GM19328 (cell line): Measurements from ENCODE around the gene GADD45GIP1.
"Not testable (repeated sequence)": the region's sequence is repeated elsewhere in the genome, so short reads cannot be mapped to it uniquely, and the experiment has no call there.

ENCODE experiments used
- ATAC-seq: cut with Tn5 transposase; IDR thresholded peaks from one replicate; pipeline ENCODE4 v1.9.1; 2021; ENCODE audit warnings: mild to moderate bottlenecking, moderate library complexity; ENCODE audit not compliant: unreplicated experiment

GADD45GIP1 gene

GRCh38 chr19:12990431-12990830 is 33.4 kb upstream of the GADD45GIP1 start:
- no peak for ATAC-seq

GRCh38 chr19:12987781-12988180 is 30.8 kb upstream of the GADD45GIP1 start:
- no peak for ATAC-seq

- ATAC-seq: no peak
Measured at GRCh38 chr19:12987190-12987589, 30.2 kb upstream of the GADD45GIP1 start.

- no peak for ATAC-seq
Measured at GRCh38 chr19:12986726-12987125, 29.7 kb upstream of the GADD45GIP1 start.

GRCh38 chr19:12985049-12985776 is 28.2 kb upstream of the GADD45GIP1 start:
- ATAC-seq: no peak

- no peak for ATAC-seq
Measured at GRCh38 chr19:12984683-12985048, 27.6 kb upstream of the GADD45GIP1 start.

GRCh38 chr19:12984143-12984627 is 27.2 kb upstream of the GADD45GIP1 start:
- ATAC-seq: no peak

GRCh38 chr19:12983542-12984142 is 26.6 kb upstream of the GADD45GIP1 start:
- ATAC-seq: no peak

- no peak for ATAC-seq
Measured at GRCh38 chr19:12983091-12983490, 26.1 kb upstream of the GADD45GIP1 start.

- no peak for ATAC-seq
Measured at GRCh38 chr19:12982648-12983047, 25.6 kb upstream of the GADD45GIP1 start.

GRCh38 chr19:12979974-12980373 is 23.0 kb upstream of the GADD45GIP1 start:
- ATAC-seq: no peak

GRCh38 chr19:12976109-12976508 is 19.1 kb upstream of the GADD45GIP1 start:
- ATAC-seq: not testable (repeated sequence)

GRCh38 chr19:12975221-12975741 is 18.3 kb upstream of the GADD45GIP1 start:
- ATAC-seq: no peak

GRCh38 chr19:12974301-12975220 is 17.5 kb upstream of the GADD45GIP1 start:
- ATAC-seq: no peak

GRCh38 chr19:12973236-12973635 is 16.2 kb upstream of the GADD45GIP1 start:
- ATAC-seq: no peak

GRCh38 chr19:12970070-12970820 is 13.2 kb upstream of the GADD45GIP1 start:
- ATAC-seq: no peak

GRCh38 chr19:12969292-12969988 is 12.4 kb upstream of the GADD45GIP1 start, which contains the start of gene DAND5:
Gene DAND5, plus strand, starts transcription at chr19:12969576. Its CDS starts 85 bp downstream, at chr19:12969661.
- no peak for ATAC-seq

- no peak for ATAC-seq
Measured at GRCh38 chr19:12967907-12968306, 10.9 kb upstream of the GADD45GIP1 start.

GRCh38 chr19:12965812-12966135 is 8.8 kb upstream of the GADD45GIP1 start:
- ATAC-seq: no peak
